ENCODE measurements around the gene MMRN2.

DNA sequence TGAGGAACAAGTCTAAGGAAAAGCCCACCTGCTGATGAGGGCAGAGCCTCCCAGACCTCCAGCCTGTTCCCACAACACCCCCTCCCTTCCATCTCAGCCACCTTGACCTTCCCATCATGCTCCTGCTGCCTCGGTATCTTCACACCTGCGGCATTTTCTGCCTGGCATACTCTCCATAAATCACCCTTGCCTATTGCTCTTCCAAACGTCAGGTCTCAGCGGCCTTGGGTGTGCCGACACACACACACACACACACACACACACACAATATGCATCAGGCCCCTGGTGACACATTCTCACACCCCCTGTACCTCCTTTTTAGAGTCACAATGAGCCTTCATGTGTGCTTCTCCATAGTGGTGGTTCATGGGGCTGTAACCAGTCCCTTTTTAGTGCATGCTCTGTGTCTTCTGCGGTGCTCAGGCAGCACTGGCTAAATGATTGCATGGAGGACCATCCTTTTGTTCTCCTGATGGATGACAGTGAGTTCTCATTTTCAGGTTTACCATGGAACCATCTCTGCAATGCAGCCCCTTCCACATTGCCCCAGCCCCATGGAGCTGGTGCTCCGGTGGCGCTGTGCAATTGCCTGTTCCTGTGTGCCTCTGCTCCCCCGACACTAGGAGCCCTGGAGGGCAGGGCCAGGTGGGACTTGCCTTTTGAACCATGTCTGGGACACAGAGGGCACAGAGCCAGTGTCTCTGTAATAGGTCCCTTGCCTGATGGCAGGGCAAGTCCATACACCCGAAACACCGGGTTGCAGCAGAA lies 15.4 kb upstream of the MMRN2 start:
- TF ChIP-seq POLR2AphosphoS5 (IDR thresholded peaks at IDR 0.05; ENCODE audit: low read depth, low read length) (no peak), TAF1 (IDR thresholded peaks at IDR 0.05; ENCODE audit: borderline replicate concordance, insufficient read depth, low read length) (no peak), SIN3A (IDR thresholded peaks at IDR 0.05; ENCODE audit: borderline replicate concordance, insufficient read depth, low read length) (no peak)
- TF ChIP-seq, protein P1, sequence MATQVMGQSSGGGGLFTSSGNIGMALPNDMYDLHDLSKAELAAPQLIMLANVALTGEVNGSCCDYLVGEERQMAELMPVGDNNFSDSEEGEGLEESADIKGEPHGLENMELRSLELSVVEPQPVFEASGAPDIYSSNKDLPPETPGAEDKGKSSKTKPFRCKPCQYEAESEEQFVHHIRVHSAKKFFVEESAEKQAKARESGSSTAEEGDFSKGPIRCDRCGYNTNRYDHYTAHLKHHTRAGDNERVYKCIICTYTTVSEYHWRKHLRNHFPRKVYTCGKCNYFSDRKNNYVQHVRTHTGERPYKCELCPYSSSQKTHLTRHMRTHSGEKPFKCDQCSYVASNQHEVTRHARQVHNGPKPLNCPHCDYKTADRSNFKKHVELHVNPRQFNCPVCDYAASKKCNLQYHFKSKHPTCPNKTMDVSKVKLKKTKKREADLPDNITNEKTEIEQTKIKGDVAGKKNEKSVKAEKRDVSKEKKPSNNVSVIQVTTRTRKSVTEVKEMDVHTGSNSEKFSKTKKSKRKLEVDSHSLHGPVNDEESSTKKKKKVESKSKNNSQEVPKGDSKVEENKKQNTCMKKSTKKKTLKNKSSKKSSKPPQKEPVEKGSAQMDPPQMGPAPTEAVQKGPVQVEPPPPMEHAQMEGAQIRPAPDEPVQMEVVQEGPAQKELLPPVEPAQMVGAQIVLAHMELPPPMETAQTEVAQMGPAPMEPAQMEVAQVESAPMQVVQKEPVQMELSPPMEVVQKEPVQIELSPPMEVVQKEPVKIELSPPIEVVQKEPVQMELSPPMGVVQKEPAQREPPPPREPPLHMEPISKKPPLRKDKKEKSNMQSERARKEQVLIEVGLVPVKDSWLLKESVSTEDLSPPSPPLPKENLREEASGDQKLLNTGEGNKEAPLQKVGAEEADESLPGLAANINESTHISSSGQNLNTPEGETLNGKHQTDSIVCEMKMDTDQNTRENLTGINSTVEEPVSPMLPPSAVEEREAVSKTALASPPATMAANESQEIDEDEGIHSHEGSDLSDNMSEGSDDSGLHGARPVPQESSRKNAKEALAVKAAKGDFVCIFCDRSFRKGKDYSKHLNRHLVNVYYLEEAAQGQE (IDR thresholded peaks at IDR 0.05; ENCODE audit: insufficient read depth in 1 of 2, low read depth in 2 of 2, low read length in 2 of 2) = no peak
